Mononuclear cell (primary cell): ENCODE data around the gene NAALADL1. TPM values are rescaled to one million over a fixed set of nuclear protein-coding genes. Genes with fewer than 3 reads are reported as not detected.

Experiments
- H3K27me3 ChIP-seq: 2 replicates; pipeline ENCODE4 v1.6.0; 2011; ENCODE audit warnings: low read length, control low read depth; ENCODE audit not compliant: insufficient read depth
- H3K4me1 ChIP-seq: 2 replicates; pipeline ENCODE4 v1.5.1; 2011; ENCODE audit warnings: mild to moderate bottlenecking, low read length, control low read depth; ENCODE audit not compliant: insufficient read depth
- H3K4me3 ChIP-seq: 2 replicates; pipeline ENCODE4 v1.5.1; 2011; ENCODE audit warnings: mild to moderate bottlenecking, low read length, moderate library complexity
- H3K9me3 ChIP-seq: 2 replicates; pipeline ENCODE4 v1.5.1; 2011; ENCODE audit warnings: low read depth, mild to moderate bottlenecking, control low read depth, low read length
- total RNA-seq: library from RNA; depleted of rRNA; stranded (reverse); fragments of >200 nt; gene quantifications from one replicate; pipeline ENCODE4 v1.2.3, GENCODE V29; 2012

NAALADL1 gene
- 6.6 TPM for total RNA-seq

GRCh38 chr11:65058419-65059054, at the start of gene NAALADL1:
Gene NAALADL1, minus strand, starts transcription at chr11:65058553. Its CDS starts 32 bp downstream, at chr11:65058521.
- H3K4me1 ChIP-seq: peaks cover 7% of the 10 kb centered on the region

GRCh38 chr11:65107751-65108468, 49.6 kb upstream of the NAALADL1 start:
- Histone ChIP-seq H3K4me3 (no peak overlapping the region), H3K4me1 (peaks cover 29% of the 10 kb centered on the region), H3K9me3 (no peaks in the 10 kb centered on the region)

More at GRCh38 chr11:65058419-65059054, at the start of gene NAALADL1:
- Histone ChIP-seq H3K9me3 (no peaks in the 10 kb centered on the region), H3K27me3 (no peaks in the 10 kb centered on the region), H3K4me3 (no peak within 1 kb of the TSS)

GRCh38 chr11:65107078-65107477, 48.7 kb upstream of the NAALADL1 start:
- Histone ChIP-seq H3K9me3 (no peaks in the 10 kb centered on the region), H3K4me1 (peaks cover 21% of the 10 kb centered on the region), H3K4me3 (no peak overlapping the region), H3K27me3 (no peaks in the 10 kb centered on the region)

More at GRCh38 chr11:65107751-65108468, 49.6 kb upstream of the NAALADL1 start:
- H3K27me3 ChIP-seq: no peaks in the 10 kb centered on the region

GRCh38 chr11:65104628-65105027, 46.3 kb upstream of the NAALADL1 start:
- H3K4me3 ChIP-seq: no peak overlapping the region
- no peaks in the 10 kb centered on the region for H3K27me3 ChIP-seq
- H3K4me1 ChIP-seq: no peaks in the 10 kb centered on the region
- no peaks in the 10 kb centered on the region for H3K9me3 ChIP-seq

- H3K4me3 ChIP-seq: no peak overlapping the region
- no peaks in the 10 kb centered on the region for H3K27me3 ChIP-seq
- no peaks in the 10 kb centered on the region for H3K4me1 ChIP-seq
- H3K9me3 ChIP-seq: no peaks in the 10 kb centered on the region
These were observed 45.1 kb upstream of the NAALADL1 start for GRCh38 chr11:65103476-65103875.

- Histone ChIP-seq H3K27me3 (no peaks in the 10 kb centered on the region), H3K9me3 (no peaks in the 10 kb centered on the region), H3K4me3 (no peak overlapping the region), H3K4me1 (peaks cover 5% of the 10 kb centered on the region)
These were observed 44.1 kb upstream of the NAALADL1 start for GRCh38 chr11:65102142-65103095.

GRCh38 chr11:65100674-65101350, 42.5 kb upstream of the NAALADL1 start:
- peaks cover 16% of the 10 kb centered on the region for H3K4me1 ChIP-seq

GRCh38 chr11:65096926-65097325, 38.6 kb upstream of the NAALADL1 start:
- Histone ChIP-seq H3K4me1 (peaks cover 20% of the 10 kb centered on the region), H3K4me3 (no peak overlapping the region), H3K27me3 (no peaks in the 10 kb centered on the region), H3K9me3 (no peaks in the 10 kb centered on the region)

More at GRCh38 chr11:65100674-65101350, 42.5 kb upstream of the NAALADL1 start:
- H3K4me3 ChIP-seq: no peak overlapping the region
- no peaks in the 10 kb centered on the region for H3K9me3 ChIP-seq
- no peaks in the 10 kb centered on the region for H3K27me3 ChIP-seq

GRCh38 chr11:65095974-65096806, 37.8 kb upstream of the NAALADL1 start, which contains the start of gene VPS51:
Gene VPS51, plus strand, starts transcription at chr11:65096214. Its CDS starts 37 bp downstream, at chr11:65096251.
- Histone ChIP-seq H3K4me1 (peaks cover 20% of the 10 kb centered on the region), H3K4me3 (peak within 1 kb of the TSS; percentile 88), H3K27me3 (no peaks in the 10 kb centered on the region)

GRCh38 chr11:65095427-65095826, 37.1 kb upstream of the NAALADL1 start:
- no peaks in the 10 kb centered on the region for H3K27me3 ChIP-seq
- no peak overlapping the region for H3K4me3 ChIP-seq
- no peaks in the 10 kb centered on the region for H3K9me3 ChIP-seq
- H3K4me1 ChIP-seq: peaks cover 20% of the 10 kb centered on the region

More at GRCh38 chr11:65095974-65096806, 37.8 kb upstream of the NAALADL1 start, which contains the start of gene VPS51:
- no peaks in the 10 kb centered on the region for H3K9me3 ChIP-seq

GRCh38 chr11:65090628-65091027, 32.3 kb upstream of the NAALADL1 start:
- Histone ChIP-seq H3K4me1 (peaks cover 2% of the 10 kb centered on the region), H3K4me3 (no peak overlapping the region), H3K9me3 (no peaks in the 10 kb centered on the region), H3K27me3 (no peaks in the 10 kb centered on the region)

GRCh38 chr11:65089621-65090020, 31.3 kb upstream of the NAALADL1 start:
- Histone ChIP-seq H3K4me3 (no peak overlapping the region), H3K27me3 (no peaks in the 10 kb centered on the region), H3K4me1 (peaks cover 9% of the 10 kb centered on the region), H3K9me3 (no peaks in the 10 kb centered on the region)

GRCh38 chr11:65087827-65088226, 29.5 kb upstream of the NAALADL1 start:
- Histone ChIP-seq H3K4me1 (peaks cover 20% of the 10 kb centered on the region), H3K27me3 (no peaks in the 10 kb centered on the region), H3K9me3 (no peaks in the 10 kb centered on the region), H3K4me3 (no peak overlapping the region)
